Ovary (tissue), 9 donors: ENCODE results near the gene GSTT4. TPM values are rescaled to one million over a fixed set of nuclear protein-coding genes. Genes with fewer than 3 reads are reported as not detected.
"Not testable (repeated sequence)": the region's sequence is repeated elsewhere in the genome, so short reads cannot be mapped to it uniquely, and the experiment has no call there.

ENCODE experiments used
- DNase-seq, 5 donors: peaks; one replicate each; pipeline ENCODE4 v3.0.0-alpha.2; 2019 to 2020
- H3K27ac ChIP-seq, 2 donors: fragments of 200-600 bp; one replicate each; pipeline versions ENCODE4 v1.5.1 to v1.8.0; 2019 to 2022
- H3K27me3 ChIP-seq: fragments of 200-600 bp; one replicate; pipeline ENCODE4 v1.8.0; 2022
- H3K36me3 ChIP-seq: fragments of 200-600 bp; sonication (generic); one replicate; pipeline ENCODE4 v1.5.1; 2019
- H3K4me1 ChIP-seq: one replicate; pipeline ENCODE4 v1.8.1; 2013; ENCODE audit warnings: mild to moderate bottlenecking, moderate library complexity; ENCODE audit not compliant: insufficient read depth
- H3K4me3 ChIP-seq: fragments of 200-600 bp; sonication (generic); one replicate; pipeline ENCODE4 v1.5.1; 2017
- H3K9me3 ChIP-seq, 2 donors: fragments of 200-600 bp in 1 of 2; sonication (generic) in 1 of 2; one replicate each; pipeline versions ENCODE4 v1.5.1 to v1.8.1; 2013 to 2019; ENCODE audit warnings: mild to moderate bottlenecking in 1 of 2, moderate library complexity in 1 of 2
- CTCF ChIP-seq, 3 donors: fragments of 450-650 bp in 2 of 3; fragments of 200-600 bp in 1 of 3; IDR thresholded peaks; one replicate each; pipeline versions ENCODE4 v1.5.1 to v1.8.0; 2016 to 2022; ENCODE audit warnings: antibody characterized with exemption in 3 of 3, mild to moderate bottlenecking in 1 of 3
- EP300 ChIP-seq: sonication (generic); formaldehyde crosslinking; IDR thresholded peaks from one replicate; pipeline ENCODE4 v1.6.1; 2017; ENCODE audit warnings: antibody characterized with exemption
- POLR2A ChIP-seq: fragments of 450-650 bp; IDR thresholded peaks from one replicate; pipeline ENCODE4 v1.6.1; 2017; ENCODE audit warnings: antibody characterized with exemption, mild to moderate bottlenecking, moderate library complexity
- WGBS, 3 donors: extraction: QIAGEN DNeasy Blood & Tissue Kit in 1 of 3; methylation state at CpG; one replicate each; pipeline versions ENCODE4 v1.1.5 to v1.1.7; 2013 to 2017; 5-methylcytosine and 5-hydroxymethylcytosine counted together
- intact Hi-C, 4 donors: fragments of 100-400 bp; cut with DNase I; formaldehyde crosslinking; loops; one replicate each; pipeline versions ENCODE4 v1.11.0 to v1.15.1; 2022 to 2023
- polyA plus RNA-seq, 2 donors: library from polyadenylated mRNA; stranded (reverse); fragments of 200-250 nt in 1 of 2; fragments of 350-450 nt in 1 of 2; fragmentation: Illumina TruSeq in 1 of 2; extraction: RNeasy Lipid Tissue Mini Kit (QIAGEN cat#74804) in 1 of 2; gene quantifications; one replicate each; pipeline ENCODE4 v1.2.3, GENCODE V29; 2013 to 2014
- total RNA-seq, 7 donors: library from RNA; depleted of rRNA in 2 of 7; stranded (reverse); fragments of >200 nt in 2 of 7; fragmentation: NEBNext Ultra II Directional in 3 of 7; extraction: Animal tissue kit (Norgen Biotek cat#: 25700) in 3 of 7; gene quantifications; one replicate each; pipeline versions ENCODE4 v1.1.0 to v1.2.4, GENCODE V29; 2016 to 2023
- donor health status: DM: no; HTN: no; CAD: no; lungs with moderate emphysema.
- donor health status: DM: no; HTN: no; CAD: no.
- donor health status: Bipolar disorder and iron deficiency.
- donor health status: DM: yes; HTN: yes; CAD: no.
- donor health status: DM: no; HTN: no; CAD: no.
- donor health status: DM: yes; HTN: yes; CAD: no.

The GSTT4 gene
- total and polyA plus RNA-seq, 9 donors = not detected

- DNase-seq = no peak
- TF ChIP-seq POLR2A (no peak), CTCF (IDR thresholded peaks at IDR 0.05) (no peak), EP300 (no peak)
- 56 to 73% (median 65%) methylated on average over 6 of the region's 6 CpGs for WGBS, 3 donors
Observed at GRCh38 chr22:23970816-23971486, 34.3 kb downstream of the GSTT4 start.

GRCh38 chr22:23970201-23970641 lies 35.0 kb downstream of the GSTT4 start:
- Histone ChIP-seq H3K36me3 (no peaks in the 10 kb centered on the region), H3K9me3 (no peaks in the 10 kb centered on the region), H3K27ac (no peak overlapping the region), H3K4me3 (no peak overlapping the region), H3K4me1 (no peaks in the 10 kb centered on the region), H3K27me3 (no peaks in the 10 kb centered on the region)
- intact Hi-C loops = loop anchor here in 2 of 4 donors (5.0 kb wide), 2 partner anchors 38 to 43 kb away; no protein-coding TSS in a partner anchor
- DNase-seq = no peak
- TF ChIP-seq EP300 (no peak), CTCF (IDR thresholded peaks at IDR 0.05) (no peak), POLR2A (no peak)
- WGBS, 3 donors = 76 to 82% (median 81%) methylated on average over 5 of the region's 5 CpGs

More at GRCh38 chr22:23970816-23971486, 34.3 kb downstream of the GSTT4 start:
- Histone ChIP-seq H3K4me1 (no peaks in the 10 kb centered on the region), H3K4me3 (no peak overlapping the region), H3K27me3 (no peaks in the 10 kb centered on the region), H3K9me3 (no peaks in the 10 kb centered on the region), H3K27ac (no peak overlapping the region), H3K36me3 (no peaks in the 10 kb centered on the region)
- intact Hi-C loops = loop anchor here in 2 of 4 donors (5.0 kb wide), 2 partner anchors 39 to 44 kb away; no protein-coding TSS in a partner anchor

GRCh38 chr22:23969071-23969470 lies 36.2 kb downstream of the GSTT4 start:
- DNase-seq = no peak
- intact Hi-C loops = no loop called here
- Histone ChIP-seq H3K36me3 (no peaks in the 10 kb centered on the region), H3K4me1 (no peaks in the 10 kb centered on the region), H3K27ac (no peak overlapping the region), H3K9me3 (no peaks in the 10 kb centered on the region), H3K27me3 (no peaks in the 10 kb centered on the region), H3K4me3 (no peak overlapping the region)
- WGBS, 3 donors = 79 to 89% (median 81%) methylated on average over 3 of the region's 3 CpGs
- TF ChIP-seq POLR2A = no peak
- no peak for TF ChIP-seq CTCF (IDR thresholded peaks at IDR 0.05)
- no peak for TF ChIP-seq EP300

GRCh38 chr22:23966568-23966967 lies 38.7 kb downstream of the GSTT4 start, which contains the start of gene DDTL:
DDTL (plus strand) TSS chr22:23966888; CDS start chr22:23966915, 27 bp downstream.
- H3K36me3 ChIP-seq, intact Hi-C loops, H3K4me1 ChIP-seq, H3K4me3 ChIP-seq, H3K27me3 ChIP-seq, H3K27ac ChIP-seq, DNase-seq, H3K9me3 ChIP-seq: not testable (repeated sequence)
- WGBS, 3 donors = no CpG with 5 or more reads among the region's 30 CpGs

GRCh38 chr22:23966094-23966493 lies 39.2 kb downstream of the GSTT4 start:
- H3K9me3 ChIP-seq, DNase-seq, H3K4me1 ChIP-seq, intact Hi-C loops, H3K27ac ChIP-seq, H3K36me3 ChIP-seq, H3K27me3 ChIP-seq, H3K4me3 ChIP-seq: not testable (repeated sequence)
- no CpG with 5 or more reads among the region's 18 CpGs for WGBS, 3 donors

- H3K9me3 ChIP-seq, H3K27me3 ChIP-seq, H3K4me3 ChIP-seq, DNase-seq, H3K27ac ChIP-seq, intact Hi-C loops, H3K36me3 ChIP-seq, H3K4me1 ChIP-seq: not testable (repeated sequence)
- WGBS, 3 donors = no CpG with 5 or more reads among the region's 43 CpGs
Observed at GRCh38 chr22:23961084-23961771, 44.0 kb downstream of the GSTT4 start, which contains the start of gene GSTT2B. GSTT2B (minus strand) TSS chr22:23961195; CDS start chr22:23961131, 64 bp downstream.
